ENCODE results near the gene KLF16.
"Not testable (repeated sequence)": the region's sequence is repeated elsewhere in the genome, so short reads cannot be mapped to it uniquely, and the experiment has no call there.

The KLF16 gene

GRCh38 chr19:1901940-1902404, 38.6 kb upstream of the KLF16 start:
- H3K4me3 ChIP-seq (replicated peaks; ENCODE audit: low read depth, low read length) = no peak overlapping the region
- no peak for DNase-seq (ENCODE audit: low read depth)
- TF ChIP-seq, protein P1, sequence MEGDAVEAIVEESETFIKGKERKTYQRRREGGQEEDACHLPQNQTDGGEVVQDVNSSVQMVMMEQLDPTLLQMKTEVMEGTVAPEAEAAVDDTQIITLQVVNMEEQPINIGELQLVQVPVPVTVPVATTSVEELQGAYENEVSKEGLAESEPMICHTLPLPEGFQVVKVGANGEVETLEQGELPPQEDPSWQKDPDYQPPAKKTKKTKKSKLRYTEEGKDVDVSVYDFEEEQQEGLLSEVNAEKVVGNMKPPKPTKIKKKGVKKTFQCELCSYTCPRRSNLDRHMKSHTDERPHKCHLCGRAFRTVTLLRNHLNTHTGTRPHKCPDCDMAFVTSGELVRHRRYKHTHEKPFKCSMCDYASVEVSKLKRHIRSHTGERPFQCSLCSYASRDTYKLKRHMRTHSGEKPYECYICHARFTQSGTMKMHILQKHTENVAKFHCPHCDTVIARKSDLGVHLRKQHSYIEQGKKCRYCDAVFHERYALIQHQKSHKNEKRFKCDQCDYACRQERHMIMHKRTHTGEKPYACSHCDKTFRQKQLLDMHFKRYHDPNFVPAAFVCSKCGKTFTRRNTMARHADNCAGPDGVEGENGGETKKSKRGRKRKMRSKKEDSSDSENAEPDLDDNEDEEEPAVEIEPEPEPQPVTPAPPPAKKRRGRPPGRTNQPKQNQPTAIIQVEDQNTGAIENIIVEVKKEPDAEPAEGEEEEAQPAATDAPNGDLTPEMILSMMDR (IDR thresholded peaks at IDR 0.05; ENCODE audit: low read length, missing control alignments) = no peak

DNA sequence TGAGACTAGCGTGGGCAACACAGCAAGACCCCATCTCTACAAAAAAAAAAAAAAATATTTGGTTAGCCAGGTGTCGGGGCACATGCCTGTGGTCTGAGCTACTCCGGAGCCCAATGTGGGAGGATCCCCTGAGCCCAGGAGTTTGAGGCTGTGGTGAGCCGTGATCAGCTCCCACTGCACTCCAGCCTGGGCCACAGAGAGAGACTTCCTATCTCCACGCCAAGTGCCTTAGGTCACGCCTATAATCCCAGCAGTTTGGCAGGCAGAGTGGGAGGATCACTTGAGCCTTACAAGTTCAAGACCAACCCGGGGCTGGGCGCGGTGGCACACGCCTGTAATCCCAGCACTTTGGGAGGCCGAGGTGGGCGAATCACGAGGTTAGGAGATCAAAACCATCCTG, 33.1 kb upstream of the KLF16 start:
- H3K4me3 ChIP-seq (replicated peaks; ENCODE audit: low read depth, low read length) = no peak overlapping the region
- DNase-seq (ENCODE audit: low read depth) = no peak
- TF ChIP-seq, protein P1 (IDR thresholded peaks at IDR 0.05; ENCODE audit: low read length, missing control alignments) = no peak

DNA sequence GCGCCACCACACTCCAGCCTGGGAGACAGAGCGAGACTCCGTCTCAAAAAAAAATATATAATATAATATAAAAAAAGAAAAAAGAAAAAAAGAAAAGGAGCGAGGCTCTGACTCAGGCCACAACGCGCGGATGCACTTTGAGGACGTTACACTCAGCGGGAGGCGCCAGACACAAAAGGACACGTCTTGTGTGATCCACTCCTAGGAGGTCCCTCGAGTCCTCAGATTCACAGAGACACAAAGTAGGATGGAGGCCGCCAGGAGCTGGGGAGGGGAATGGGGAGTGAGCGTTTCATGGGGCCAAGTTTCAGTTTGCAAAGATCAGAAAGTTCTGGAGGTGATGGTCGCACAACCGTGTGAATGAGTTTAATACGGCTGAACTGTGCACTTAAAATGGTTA, 30.4 kb upstream of the KLF16 start:
- no peak for DNase-seq (ENCODE audit: low read depth)
- no peak overlapping the region for H3K4me3 ChIP-seq (replicated peaks; ENCODE audit: low read depth, low read length)
- TF ChIP-seq, protein P1 (IDR thresholded peaks at IDR 0.05; ENCODE audit: low read length, missing control alignments) = no peak

- no peak overlapping the region for H3K4me3 ChIP-seq (replicated peaks; ENCODE audit: low read depth, low read length)
- no peak for DNase-seq (ENCODE audit: low read depth)
- TF ChIP-seq, protein P1 (IDR thresholded peaks at IDR 0.05; ENCODE audit: low read length, missing control alignments) = no peak
Observed at GRCh38 chr19:1889907-1890306, 26.5 kb upstream of the KLF16 start.

DNA sequence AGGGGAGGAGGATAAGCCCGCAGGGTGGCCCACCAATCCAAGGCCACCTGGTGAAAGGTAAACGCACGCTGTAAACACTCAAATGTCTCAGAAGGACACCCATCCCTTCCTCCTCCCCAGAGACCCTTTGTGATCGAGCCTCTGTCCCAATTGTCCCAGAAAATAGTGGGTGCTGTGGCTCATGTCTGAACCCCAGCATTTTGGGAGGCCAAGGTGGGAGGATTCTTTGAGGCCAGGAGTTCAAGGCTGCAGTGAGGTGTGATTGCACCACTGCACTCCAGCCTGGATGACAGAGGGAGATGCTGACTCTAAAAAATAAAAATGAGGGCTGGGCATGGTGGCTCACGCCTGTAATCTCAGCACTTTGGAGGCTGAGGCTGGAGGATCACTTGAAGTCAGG, 25.0 kb upstream of the KLF16 start:
- DNase-seq (ENCODE audit: low read depth) = no peak
- H3K4me3 ChIP-seq (replicated peaks; ENCODE audit: low read depth, low read length) = no peak overlapping the region
- TF ChIP-seq, protein P1 (IDR thresholded peaks at IDR 0.05; ENCODE audit: low read length, missing control alignments) = no peak

GRCh38 chr19:1886360-1886759, 23.0 kb upstream of the KLF16 start:
- DNase-seq (ENCODE audit: low read depth); H3K4me3 ChIP-seq (replicated peaks; ENCODE audit: low read depth, low read length): not testable (repeated sequence)

DNA sequence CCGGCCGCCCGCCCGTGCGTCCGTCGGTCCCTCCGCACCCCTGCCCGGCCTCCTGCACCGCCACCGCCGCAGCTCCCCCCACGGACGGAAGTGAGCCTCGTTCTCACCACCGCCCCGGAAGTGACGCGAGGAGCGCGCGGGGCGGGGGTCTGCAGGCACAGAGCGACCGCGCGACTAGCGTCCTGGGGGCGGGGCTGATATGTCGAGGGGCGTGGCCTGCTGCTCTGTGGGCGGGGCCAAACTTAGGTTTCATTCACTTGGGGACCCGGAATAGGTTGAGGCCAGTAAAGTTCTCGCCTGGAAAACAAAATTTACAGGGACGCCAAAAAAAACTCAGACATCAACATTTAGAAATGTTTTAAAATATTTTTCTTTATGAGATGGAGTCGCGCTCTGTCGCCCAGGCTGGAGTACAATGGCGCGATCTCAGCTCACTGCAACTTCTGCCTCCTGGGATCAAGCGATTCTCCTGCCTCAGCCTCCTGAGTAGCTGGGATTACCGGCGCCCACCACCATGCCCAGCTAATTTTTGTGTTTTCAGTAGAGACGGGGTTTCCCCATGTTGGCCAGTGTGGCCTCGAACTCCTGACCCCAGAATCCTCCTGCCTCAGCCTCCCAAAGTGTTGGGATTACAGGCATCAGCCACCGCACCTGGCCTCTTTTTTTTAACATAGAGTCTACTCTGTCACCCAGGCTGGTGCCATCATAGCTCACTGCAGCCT, 22.2 kb upstream of the KLF16 start, which contains the start of gene ABHD17A:
Gene ABHD17A (minus strand): TSS at position 99 of the 722 bp plus-strand sequence. CDS start 3,930 bp downstream, outside the sequence.
- DNase-seq (ENCODE audit: low read depth) = peak; percentile 93

DNA sequence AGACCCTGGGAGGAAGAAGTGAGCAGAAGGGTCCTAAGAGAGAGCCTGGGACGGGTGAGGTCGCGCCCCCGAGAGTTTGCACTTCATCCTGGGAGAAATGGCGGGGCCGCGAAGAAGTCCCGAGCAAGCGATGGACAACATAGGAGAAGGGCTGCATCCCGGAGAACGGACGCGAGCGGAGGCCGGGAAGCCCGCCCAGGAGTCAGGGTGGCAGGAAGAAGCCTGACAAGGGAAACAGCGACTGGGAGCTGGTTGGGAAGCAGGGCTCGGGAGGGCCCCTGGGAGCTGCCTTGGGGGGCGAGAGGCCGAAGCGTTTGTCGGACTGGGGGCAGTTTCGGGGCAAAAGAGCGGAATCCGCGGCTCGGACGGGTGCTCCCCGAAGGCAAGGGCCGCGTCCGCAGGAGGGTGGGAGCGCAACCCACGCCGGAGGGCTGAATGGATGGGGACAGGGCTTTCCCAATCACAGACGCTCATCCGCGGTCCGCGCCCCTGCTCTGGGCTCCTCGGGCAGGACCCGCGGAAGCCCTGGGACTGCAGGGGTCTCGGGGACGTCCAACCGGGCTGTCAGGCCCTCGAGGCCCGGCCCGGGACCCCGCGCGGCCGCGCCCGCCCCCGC, 21.4 kb upstream of the KLF16 start:
- H3K4me3 ChIP-seq (replicated peaks; ENCODE audit: low read depth, low read length) = peak overlapping the region; percentile 90
- peak; percentile 27 for DNase-seq (ENCODE audit: low read depth)
- TF ChIP-seq, protein P1 (IDR thresholded peaks at IDR 0.05; ENCODE audit: low read length, missing control alignments) = no peak

More for the DNA sequence above, 22.2 kb upstream of the KLF16 start, which contains the start of gene ABHD17A:
- peak within 1 kb of the TSS; percentile 90 for H3K4me3 ChIP-seq (replicated peaks; ENCODE audit: low read depth, low read length)

Measured in fibroblast of pulmonary artery (primary cell).